Kidney capillary endothelial cell (primary cell): ENCODE data around the gene NEDD4L.
"Not testable (repeated sequence)": the region's sequence is repeated elsewhere in the genome, so short reads cannot be mapped to it uniquely, and the experiment has no call there.

Experiments used
- DNase-seq: peaks from one replicate; pipeline ENCODE4 v3.0.0-alpha.2; 2018; ENCODE audit warnings: low spot score

Gene NEDD4L

GRCh38 chr18:58043491-58044369, at the start of gene NEDD4L:
Gene NEDD4L (plus strand): TSS chr18:58044226. CDS start chr18:58044661, 435 bp downstream.
- peak; percentile 81 for DNase-seq

- no peak for DNase-seq
Observed at GRCh38 chr18:57995331-57995730, 48.7 kb upstream of the NEDD4L start.

GRCh38 chr18:57996894-57997293, 47.1 kb upstream of the NEDD4L start:
- DNase-seq: not testable (repeated sequence)

- DNase-seq: no peak
Observed at GRCh38 chr18:57997820-57998219, 46.2 kb upstream of the NEDD4L start.

GRCh38 chr18:57998461-57998860, 45.6 kb upstream of the NEDD4L start:
- peak; percentile 15 for DNase-seq

- peak; percentile 29 for DNase-seq
Observed at GRCh38 chr18:58004317-58004716, 39.7 kb upstream of the NEDD4L start.

GRCh38 chr18:58005011-58005410, 39.0 kb upstream of the NEDD4L start:
- DNase-seq: no peak

- no peak for DNase-seq
Observed at GRCh38 chr18:58005885-58006523, 38.0 kb upstream of the NEDD4L start.

GRCh38 chr18:58009166-58009565, 34.9 kb upstream of the NEDD4L start:
- no peak for DNase-seq

GRCh38 chr18:58010265-58010664, 33.8 kb upstream of the NEDD4L start:
- no peak for DNase-seq

GRCh38 chr18:58012356-58012755, 31.7 kb upstream of the NEDD4L start:
- DNase-seq: no peak

GRCh38 chr18:58013241-58014211, 30.5 kb upstream of the NEDD4L start:
- peak; percentile 76 for DNase-seq

- no peak for DNase-seq
Observed at GRCh38 chr18:58015065-58015780, 28.8 kb upstream of the NEDD4L start.

GRCh38 chr18:58017267-58017666, 26.8 kb upstream of the NEDD4L start:
- DNase-seq: no peak

- no peak for DNase-seq
Observed at GRCh38 chr18:58020567-58021107, 23.4 kb upstream of the NEDD4L start.

- no peak for DNase-seq
Observed at GRCh38 chr18:58021504-58021903, 22.5 kb upstream of the NEDD4L start.

GRCh38 chr18:58023108-58023507, 20.9 kb upstream of the NEDD4L start:
- no peak for DNase-seq

GRCh38 chr18:58024139-58024538, 19.9 kb upstream of the NEDD4L start:
- no peak for DNase-seq

- DNase-seq: no peak
Observed at GRCh38 chr18:58025205-58025604, 18.8 kb upstream of the NEDD4L start.

- no peak for DNase-seq
Observed at GRCh38 chr18:58025733-58026132, 18.3 kb upstream of the NEDD4L start.

GRCh38 chr18:58026395-58026794, 17.6 kb upstream of the NEDD4L start:
- no peak for DNase-seq
